ENCODE results near the gene LHFPL3. TPM values are rescaled to one million over a fixed set of nuclear protein-coding genes. Genes with fewer than 3 reads are reported as not detected.
A peak's percentile ranks its signal among the peaks of the same experiment; 100 is the strongest.

Gene LHFPL3
- total and polyA plus RNA-seq, 2 experiments from 2014 or later, result 0.24 TPM; not detected in 1

DNA sequence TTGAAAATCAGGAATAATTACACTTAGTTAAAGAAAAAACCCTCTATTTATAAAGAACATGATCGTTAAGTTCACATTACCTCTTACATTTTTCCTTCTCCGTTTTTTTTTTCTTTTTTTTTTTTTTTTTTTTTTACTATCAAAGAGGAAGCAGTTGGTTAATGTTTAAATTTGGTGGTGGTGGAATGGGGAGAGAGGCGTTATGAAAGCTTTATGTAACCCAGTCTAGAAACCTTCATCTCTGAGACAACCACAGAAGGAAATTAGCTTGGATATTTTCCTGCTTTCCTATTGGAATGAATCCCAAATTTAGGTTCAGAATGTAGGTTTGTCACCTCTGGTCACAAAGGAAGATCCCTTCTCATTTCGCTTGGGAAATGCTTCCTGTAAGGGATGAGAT, 31.5 kb upstream of the LHFPL3 start:
- no peak overlapping the region for H3K4me3 Mint-ChIP-seq
- TF ChIP-seq, protein P1, sequence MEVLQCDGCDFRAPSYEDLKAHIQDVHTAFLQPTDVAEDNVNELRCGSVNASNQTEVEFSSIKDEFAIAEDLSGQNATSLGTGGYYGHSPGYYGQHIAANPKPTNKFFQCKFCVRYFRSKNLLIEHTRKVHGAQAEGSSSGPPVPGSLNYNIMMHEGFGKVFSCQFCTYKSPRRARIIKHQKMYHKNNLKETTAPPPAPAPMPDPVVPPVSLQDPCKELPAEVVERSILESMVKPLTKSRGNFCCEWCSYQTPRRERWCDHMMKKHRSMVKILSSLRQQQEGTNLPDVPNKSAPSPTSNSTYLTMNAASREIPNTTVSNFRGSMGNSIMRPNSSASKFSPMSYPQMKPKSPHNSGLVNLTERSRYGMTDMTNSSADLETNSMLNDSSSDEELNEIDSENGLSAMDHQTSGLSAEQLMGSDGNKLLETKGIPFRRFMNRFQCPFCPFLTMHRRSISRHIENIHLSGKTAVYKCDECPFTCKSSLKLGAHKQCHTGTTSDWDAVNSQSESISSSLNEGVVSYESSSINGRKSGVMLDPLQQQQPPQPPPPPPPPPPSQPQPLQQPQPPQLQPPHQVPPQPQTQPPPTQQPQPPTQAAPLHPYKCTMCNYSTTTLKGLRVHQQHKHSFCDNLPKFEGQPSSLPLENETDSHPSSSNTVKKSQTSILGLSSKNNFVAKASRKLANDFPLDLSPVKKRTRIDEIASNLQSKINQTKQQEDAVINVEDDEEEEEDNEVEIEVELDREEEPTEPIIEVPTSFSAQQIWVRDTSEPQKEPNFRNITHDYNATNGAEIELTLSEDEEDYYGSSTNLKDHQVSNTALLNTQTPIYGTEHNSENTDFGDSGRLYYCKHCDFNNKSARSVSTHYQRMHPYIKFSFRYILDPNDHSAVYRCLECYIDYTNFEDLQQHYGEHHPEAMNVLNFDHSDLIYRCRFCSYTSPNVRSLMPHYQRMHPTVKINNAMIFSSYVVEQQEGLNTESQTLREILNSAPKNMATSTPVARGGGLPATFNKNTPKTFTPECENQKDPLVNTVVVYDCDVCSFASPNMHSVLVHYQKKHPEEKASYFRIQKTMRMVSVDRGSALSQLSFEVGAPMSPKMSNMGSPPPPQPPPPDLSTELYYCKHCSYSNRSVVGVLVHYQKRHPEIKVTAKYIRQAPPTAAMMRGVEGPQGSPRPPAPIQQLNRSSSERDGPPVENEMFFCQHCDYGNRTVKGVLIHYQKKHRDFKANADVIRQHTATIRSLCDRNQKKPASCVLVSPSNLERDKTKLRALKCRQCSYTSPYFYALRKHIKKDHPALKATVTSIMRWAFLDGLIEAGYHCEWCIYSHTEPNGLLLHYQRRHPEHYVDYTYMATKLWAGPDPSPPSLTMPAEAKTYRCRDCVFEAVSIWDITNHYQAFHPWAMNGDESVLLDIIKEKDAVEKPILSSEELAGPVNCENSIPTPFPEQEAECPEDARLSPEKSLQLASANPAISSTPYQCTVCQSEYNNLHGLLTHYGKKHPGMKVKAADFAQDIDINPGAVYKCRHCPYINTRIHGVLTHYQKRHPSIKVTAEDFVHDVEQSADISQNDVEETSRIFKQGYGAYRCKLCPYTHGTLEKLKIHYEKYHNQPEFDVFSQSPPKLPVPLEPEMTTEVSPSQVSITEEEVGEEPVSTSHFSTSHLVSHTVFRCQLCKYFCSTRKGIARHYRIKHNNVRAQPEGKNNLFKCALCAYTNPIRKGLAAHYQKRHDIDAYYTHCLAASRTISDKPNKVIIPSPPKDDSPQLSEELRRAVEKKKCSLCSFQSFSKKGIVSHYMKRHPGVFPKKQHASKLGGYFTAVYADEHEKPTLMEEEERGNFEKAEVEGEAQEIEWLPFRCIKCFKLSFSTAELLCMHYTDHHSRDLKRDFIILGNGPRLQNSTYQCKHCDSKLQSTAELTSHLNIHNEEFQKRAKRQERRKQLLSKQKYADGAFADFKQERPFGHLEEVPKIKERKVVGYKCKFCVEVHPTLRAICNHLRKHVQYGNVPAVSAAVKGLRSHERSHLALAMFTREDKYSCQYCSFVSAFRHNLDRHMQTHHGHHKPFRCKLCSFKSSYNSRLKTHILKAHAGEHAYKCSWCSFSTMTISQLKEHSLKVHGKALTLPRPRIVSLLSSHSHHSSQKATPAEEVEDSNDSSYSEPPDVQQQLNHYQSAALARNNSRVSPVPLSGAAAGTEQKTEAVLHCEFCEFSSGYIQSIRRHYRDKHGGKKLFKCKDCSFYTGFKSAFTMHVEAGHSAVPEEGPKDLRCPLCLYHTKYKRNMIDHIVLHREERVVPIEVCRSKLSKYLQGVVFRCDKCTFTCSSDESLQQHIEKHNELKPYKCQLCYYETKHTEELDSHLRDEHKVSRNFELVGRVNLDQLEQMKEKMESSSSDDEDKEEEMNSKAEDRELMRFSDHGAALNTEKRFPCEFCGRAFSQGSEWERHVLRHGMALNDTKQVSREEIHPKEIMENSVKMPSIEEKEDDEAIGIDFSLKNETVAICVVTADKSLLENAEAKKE (CRISPR knock-in tag; IDR thresholded peaks at IDR 0.05), result no peak
- TF ChIP-seq NANOG (IDR thresholded peaks at IDR 0.05; ENCODE audit: borderline replicate concordance) (no peak), CREB1 (CRISPR knock-in tag; IDR thresholded peaks at IDR 0.05; ENCODE audit: low read depth) (no peak), EZH2 (IDR thresholded peaks at IDR 0.05; ENCODE audit: low read depth, unreplicated experiment) (no peak), ZNF114 (CRISPR knock-in tag; IDR thresholded peaks at IDR 0.05) (no peak), POLR2AphosphoS5 (IDR thresholded peaks at IDR 0.05; ENCODE audit: low read depth) (no peak), ZNF331 (CRISPR knock-in tag; IDR thresholded peaks at IDR 0.05; ENCODE audit: low read depth) (no peak), EZH2phosphoT487 (IDR thresholded peaks at IDR 0.05; ENCODE audit: unreplicated experiment) (no peak), JUNB (IDR thresholded peaks at IDR 0.05; ENCODE audit: unreplicated experiment) (no peak), STAT1 (IDR thresholded peaks at IDR 0.05; ENCODE audit: unreplicated experiment) (no peak)
- TF ChIP-seq, protein P2, sequence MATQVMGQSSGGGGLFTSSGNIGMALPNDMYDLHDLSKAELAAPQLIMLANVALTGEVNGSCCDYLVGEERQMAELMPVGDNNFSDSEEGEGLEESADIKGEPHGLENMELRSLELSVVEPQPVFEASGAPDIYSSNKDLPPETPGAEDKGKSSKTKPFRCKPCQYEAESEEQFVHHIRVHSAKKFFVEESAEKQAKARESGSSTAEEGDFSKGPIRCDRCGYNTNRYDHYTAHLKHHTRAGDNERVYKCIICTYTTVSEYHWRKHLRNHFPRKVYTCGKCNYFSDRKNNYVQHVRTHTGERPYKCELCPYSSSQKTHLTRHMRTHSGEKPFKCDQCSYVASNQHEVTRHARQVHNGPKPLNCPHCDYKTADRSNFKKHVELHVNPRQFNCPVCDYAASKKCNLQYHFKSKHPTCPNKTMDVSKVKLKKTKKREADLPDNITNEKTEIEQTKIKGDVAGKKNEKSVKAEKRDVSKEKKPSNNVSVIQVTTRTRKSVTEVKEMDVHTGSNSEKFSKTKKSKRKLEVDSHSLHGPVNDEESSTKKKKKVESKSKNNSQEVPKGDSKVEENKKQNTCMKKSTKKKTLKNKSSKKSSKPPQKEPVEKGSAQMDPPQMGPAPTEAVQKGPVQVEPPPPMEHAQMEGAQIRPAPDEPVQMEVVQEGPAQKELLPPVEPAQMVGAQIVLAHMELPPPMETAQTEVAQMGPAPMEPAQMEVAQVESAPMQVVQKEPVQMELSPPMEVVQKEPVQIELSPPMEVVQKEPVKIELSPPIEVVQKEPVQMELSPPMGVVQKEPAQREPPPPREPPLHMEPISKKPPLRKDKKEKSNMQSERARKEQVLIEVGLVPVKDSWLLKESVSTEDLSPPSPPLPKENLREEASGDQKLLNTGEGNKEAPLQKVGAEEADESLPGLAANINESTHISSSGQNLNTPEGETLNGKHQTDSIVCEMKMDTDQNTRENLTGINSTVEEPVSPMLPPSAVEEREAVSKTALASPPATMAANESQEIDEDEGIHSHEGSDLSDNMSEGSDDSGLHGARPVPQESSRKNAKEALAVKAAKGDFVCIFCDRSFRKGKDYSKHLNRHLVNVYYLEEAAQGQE (IDR thresholded peaks at IDR 0.05; ENCODE audit: unreplicated experiment), result no peak
- TF ChIP-seq, protein P3, sequence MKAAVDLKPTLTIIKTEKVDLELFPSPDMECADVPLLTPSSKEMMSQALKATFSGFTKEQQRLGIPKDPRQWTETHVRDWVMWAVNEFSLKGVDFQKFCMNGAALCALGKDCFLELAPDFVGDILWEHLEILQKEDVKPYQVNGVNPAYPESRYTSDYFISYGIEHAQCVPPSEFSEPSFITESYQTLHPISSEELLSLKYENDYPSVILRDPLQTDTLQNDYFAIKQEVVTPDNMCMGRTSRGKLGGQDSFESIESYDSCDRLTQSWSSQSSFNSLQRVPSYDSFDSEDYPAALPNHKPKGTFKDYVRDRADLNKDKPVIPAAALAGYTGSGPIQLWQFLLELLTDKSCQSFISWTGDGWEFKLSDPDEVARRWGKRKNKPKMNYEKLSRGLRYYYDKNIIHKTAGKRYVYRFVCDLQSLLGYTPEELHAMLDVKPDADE (IDR thresholded peaks at IDR 0.05), result no peak
- TF ChIP-seq, protein P4, sequence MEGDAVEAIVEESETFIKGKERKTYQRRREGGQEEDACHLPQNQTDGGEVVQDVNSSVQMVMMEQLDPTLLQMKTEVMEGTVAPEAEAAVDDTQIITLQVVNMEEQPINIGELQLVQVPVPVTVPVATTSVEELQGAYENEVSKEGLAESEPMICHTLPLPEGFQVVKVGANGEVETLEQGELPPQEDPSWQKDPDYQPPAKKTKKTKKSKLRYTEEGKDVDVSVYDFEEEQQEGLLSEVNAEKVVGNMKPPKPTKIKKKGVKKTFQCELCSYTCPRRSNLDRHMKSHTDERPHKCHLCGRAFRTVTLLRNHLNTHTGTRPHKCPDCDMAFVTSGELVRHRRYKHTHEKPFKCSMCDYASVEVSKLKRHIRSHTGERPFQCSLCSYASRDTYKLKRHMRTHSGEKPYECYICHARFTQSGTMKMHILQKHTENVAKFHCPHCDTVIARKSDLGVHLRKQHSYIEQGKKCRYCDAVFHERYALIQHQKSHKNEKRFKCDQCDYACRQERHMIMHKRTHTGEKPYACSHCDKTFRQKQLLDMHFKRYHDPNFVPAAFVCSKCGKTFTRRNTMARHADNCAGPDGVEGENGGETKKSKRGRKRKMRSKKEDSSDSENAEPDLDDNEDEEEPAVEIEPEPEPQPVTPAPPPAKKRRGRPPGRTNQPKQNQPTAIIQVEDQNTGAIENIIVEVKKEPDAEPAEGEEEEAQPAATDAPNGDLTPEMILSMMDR (conservative IDR thresholded peaks at IDR 0.05; ENCODE audit: low read depth in 2 of 2), result no peak
- Histone ChIP-seq H3K27ac (ENCODE audit: low read depth) (no peak overlapping the region), H3K27me3 (ENCODE audit: insufficient read depth) (no peaks in the 10 kb centered on the region), H3K4me1 (ENCODE audit: insufficient read depth) (no peaks in the 10 kb centered on the region), H3K4me3 (no peak overlapping the region), H3K79me2 (replicated peaks; ENCODE audit: insufficient read depth) (no peaks in the 10 kb centered on the region), H4K20me1 (replicated peaks; ENCODE audit: insufficient read depth) (no peaks in the 10 kb centered on the region), H3K9me2 (ENCODE audit: insufficient read depth) (peaks cover 11% of the 10 kb centered on the region; the same call in 1 of the 2 replicates), H3F3A (replicated peaks; ENCODE audit: low read depth) (no peaks in the 10 kb centered on the region), H3K4me2 (no peak overlapping the region), H3K36me3 (ENCODE audit: insufficient read depth) (no peaks in the 10 kb centered on the region), H2AFZ (peak overlapping the region; percentile 49; the same call in 1 of the 2 replicates)
- no peak for ATAC-seq
- no peak for DNase-seq (ENCODE audit: low spot score)
- no peaks in the 10 kb centered on the region for H3K9me3 Mint-ChIP-seq
- H3K27me3 Mint-ChIP-seq (ENCODE audit: insufficient read depth, low read depth, poor library complexity), result peaks cover 6% of the 10 kb centered on the region
- peaks cover 3% of the 10 kb centered on the region; the same call in 1 of the 3 replicates for H3K4me1 Mint-ChIP-seq
- no peak overlapping the region for H3K27ac Mint-ChIP-seq
- H3K36me3 Mint-ChIP-seq (ENCODE audit: low read depth), result no peaks in the 10 kb centered on the region
